ENCODE measurements around the gene CASK.
"Not testable (repeated sequence)": the region's sequence is repeated elsewhere in the genome, so short reads cannot be mapped to it uniquely, and the experiment has no call there.

CASK gene

DNA sequence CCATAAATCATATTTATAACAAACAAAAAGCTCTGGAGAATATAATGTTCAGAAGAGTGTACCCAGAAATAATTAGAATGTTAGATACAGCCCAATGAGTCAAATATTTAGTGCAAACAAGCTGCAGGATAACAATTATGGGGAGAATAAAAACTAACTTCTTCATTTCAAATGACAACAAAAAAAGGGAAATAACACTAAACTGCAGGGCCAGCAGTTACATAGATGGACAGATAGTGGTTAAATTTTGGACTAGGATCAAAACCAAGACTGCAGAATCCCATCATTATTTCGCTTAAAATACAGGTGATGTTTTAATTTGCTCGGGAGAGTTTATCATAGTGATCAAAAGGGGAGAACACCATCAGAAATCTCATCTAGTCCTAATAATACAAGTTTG, 235.2 kb downstream of the CASK start:
- DNase-seq: peak; percentile 51

- DNase-seq: peak; percentile 16
Observed at GRCh38 chrX:41686788-41687187, 236.6 kb downstream of the CASK start.

DNA sequence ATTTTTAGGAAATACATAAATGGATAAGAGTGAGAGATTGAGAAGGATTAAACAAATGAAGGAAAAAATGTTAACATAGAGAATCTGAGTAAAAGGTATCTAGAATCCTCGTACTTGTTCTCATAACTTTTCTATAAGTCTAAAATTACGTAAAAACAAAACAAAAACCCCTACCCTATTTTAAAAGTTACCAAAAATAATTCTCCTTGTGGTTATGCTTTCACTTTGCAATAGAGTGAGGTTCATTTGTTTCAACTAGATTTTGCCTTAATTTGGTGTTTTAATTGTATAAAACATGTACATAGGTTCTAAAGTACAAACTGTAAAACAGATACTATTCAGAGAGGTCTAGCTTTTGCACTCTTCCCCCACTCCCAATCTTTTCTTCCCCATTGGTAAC, 238.4 kb downstream of the CASK start:
- DNase-seq: no peak

GRCh38 chrX:41684138-41684537, 239.2 kb downstream of the CASK start:
- no peak for DNase-seq

DNA sequence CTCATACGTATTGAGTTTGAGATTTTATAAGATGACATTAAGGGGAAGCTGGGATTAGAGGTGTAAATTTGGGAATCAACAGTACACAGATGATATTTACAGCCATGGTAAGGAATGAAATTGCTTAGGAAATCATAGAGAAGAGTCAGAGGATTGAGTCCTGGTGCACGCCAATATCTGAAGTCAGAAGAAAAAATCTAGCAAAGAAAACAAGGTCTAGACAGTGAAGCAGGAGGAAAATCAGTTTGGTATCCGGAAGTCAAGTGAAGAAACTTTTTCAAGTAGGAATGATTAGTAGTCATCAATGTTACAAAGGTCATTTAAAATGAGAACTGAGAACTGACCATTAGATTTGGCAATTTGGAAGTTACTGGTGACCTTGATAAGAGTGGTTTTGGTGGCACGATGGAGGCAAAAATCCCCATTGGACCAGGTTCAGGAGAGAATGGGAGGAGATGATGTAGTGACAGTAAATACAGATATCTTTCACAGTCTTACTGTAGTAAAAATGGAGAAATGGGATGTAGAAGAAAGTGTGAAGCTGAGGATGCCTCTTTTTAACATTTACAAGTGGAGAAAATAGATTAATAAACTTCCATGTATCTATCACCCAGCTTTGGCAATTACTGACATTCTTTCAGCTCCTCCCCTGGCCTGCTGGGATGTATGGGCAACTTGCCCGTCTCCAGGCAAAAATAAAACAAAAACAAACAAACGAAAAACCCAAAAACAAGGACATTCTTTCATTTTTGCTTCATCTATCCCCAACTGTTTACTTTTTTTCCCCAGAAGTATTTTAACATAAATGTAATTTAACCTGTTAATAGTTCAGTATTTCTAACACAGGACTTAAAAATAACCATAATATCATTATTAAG, 245.9 kb downstream of the CASK start:
- no peak for DNase-seq

GRCh38 chrX:41676361-41676760, 247.0 kb downstream of the CASK start:
- not testable (repeated sequence) for DNase-seq

GRCh38 chrX:41672643-41673042, 250.7 kb downstream of the CASK start:
- no peak for DNase-seq

DNA sequence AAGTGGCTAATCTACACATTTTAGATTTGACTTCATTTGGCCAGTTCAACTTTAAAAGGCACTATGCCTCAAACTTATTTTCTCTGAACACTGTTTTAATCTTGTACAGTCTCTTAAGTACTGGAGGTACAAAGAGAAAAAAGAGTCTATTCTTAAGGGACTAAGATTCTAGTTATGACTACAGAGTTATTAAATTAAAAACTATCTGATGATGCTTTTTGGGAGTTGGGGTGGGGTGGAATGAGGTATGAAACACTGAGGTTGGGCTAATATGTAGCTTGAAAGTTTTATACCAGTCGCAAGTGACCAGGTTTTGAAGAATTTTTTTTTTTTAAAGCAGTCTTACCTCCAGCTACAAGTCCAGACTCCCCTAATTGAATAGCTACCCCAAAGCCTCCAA, 252.3 kb downstream of the CASK start:
- no peak for DNase-seq

DNA sequence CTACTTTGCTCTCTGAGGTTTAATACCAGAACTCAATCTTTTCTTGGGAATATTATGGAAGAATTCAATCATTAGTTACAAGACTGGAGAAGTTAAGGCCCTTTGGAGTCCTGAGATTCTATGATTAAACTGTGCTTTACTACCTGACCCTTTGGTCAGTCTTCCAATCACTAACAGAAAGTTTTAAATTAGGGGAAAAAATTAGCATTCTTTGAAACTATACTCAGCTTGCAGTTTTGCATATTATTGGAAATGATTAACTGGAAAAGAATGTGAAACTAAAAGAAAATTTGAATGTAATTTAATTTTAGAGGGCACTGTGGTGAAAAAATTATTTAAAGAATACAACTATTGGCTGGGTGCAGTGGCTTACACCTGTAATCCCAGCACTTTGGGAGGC, 253.2 kb downstream of the CASK start:
- DNase-seq: no peak

DNA sequence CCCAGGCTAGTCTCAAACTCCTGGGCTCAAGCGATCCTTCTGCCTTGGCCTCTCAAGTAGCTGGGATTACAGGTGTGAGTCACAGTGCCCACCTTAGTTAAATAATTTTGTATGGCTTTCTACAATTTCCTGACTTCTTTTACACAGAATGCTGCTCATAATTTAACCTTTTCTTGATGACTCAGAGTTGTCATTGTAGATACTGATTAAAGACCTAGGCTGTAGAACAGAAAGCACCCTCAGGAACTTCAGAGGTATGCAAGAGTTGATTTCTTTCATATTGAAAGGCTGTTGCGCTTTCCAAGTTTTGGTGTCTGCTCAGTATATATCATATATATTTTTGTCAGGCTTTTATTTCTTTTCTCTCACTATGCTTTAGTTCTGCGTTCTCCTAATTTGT, 255.7 kb downstream of the CASK start:
- peak; percentile 9 for DNase-seq

DNA sequence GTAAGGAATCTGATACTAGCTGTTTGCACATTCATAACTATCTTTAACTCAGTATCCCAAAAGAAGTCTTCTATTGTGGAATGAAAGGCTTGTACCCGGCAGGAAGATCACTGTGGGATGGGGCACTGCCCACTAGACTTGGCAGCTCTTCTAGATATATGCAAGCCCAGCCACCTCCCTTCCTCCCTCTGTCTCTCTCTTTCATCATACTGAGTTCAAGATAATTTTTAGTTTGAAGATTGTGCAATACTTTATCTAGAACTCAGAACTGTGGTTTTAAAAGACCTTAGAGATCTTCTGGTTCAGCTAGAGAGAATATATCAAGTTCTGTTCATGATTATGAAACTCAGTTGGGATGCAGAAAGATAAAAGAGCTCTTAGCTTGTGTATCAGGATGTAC, 257.1 kb downstream of the CASK start:
- peak; percentile 91 for DNase-seq

GRCh38 chrX:41665686-41666085, 257.7 kb downstream of the CASK start:
- peak; percentile 43 for DNase-seq

GRCh38 chrX:41664908-41665307, 258.4 kb downstream of the CASK start:
- DNase-seq: peak; percentile 25

GRCh38 chrX:41664375-41664901, 258.9 kb downstream of the CASK start:
- no peak for DNase-seq

GRCh38 chrX:41661366-41662095, 261.8 kb downstream of the CASK start:
- DNase-seq: no peak

DNA sequence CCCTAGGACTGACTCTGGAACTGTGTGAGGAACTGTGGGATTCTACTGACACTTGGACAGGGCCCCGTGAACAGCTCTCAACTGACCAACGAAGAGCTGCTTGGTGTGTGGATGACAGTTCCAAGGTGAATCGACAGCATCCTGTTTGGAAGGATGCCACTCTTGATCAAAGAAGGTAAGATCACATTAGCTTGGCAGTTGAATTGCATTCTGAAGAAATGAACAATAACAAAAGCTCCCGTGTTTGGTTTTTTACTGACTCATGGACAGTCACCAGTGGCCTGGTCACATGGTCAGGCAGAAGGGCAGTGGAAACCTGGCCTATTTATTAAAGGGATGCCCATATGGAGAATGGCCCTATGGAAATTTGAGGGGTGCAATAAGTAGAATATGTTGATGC, 267.7 kb downstream of the CASK start:
- DNase-seq: no peak

GRCh38 chrX:41655101-41655500, 268.3 kb downstream of the CASK start:
- no peak for DNase-seq

- no peak for DNase-seq
Observed at GRCh38 chrX:41653125-41653524, 270.2 kb downstream of the CASK start.

DNA sequence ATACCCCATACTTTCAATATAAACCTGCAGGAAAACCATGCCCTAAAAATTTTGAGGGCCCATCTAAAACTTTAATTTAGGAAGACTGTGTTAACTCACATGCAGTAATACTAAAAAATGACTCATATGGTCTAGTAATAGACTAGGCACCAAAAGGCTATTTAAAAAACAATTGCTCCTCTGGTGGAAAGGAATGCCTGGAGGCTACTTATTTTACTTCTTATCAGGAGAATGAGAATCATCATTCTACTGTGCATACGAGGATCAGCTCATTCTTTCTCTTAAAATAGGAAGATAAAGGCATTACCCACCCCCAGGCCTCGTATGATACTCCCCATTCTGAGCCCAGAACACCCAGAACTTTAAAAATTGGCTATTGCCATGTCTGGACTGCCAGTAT, 277.2 kb downstream of the CASK start:
- DNase-seq: not testable (repeated sequence)

- peak; percentile 58 for DNase-seq
Observed at GRCh38 chrX:41634284-41634683, 289.1 kb downstream of the CASK start.

GRCh38 chrX:41630091-41630490, 293.3 kb downstream of the CASK start:
- no peak for DNase-seq

GRCh38 chrX:41629539-41629938, 293.8 kb downstream of the CASK start:
- no peak for DNase-seq

- peak; percentile 72 for DNase-seq
Observed at GRCh38 chrX:41621222-41621723, 302.1 kb downstream of the CASK start.

GRCh38 chrX:41619221-41619620, 304.1 kb downstream of the CASK start:
- DNase-seq: no peak

Measured in OCI-M1 (cell line).